Endothelial cell of umbilical vein (primary cell): ENCODE results near the gene DOK1.

ENCODE experiments used
- CTCF ChIP-seq, 2 donors: IDR thresholded peaks; 1 replicate in 1 of 2; 2 replicates in 1 of 2; pipeline ENCODE4 v1.5.1; 2011; ENCODE audit warnings: low read length in 2 of 2, mild to moderate bottlenecking in 2 of 2, moderate library complexity in 2 of 2, control low read depth in 1 of 2, inconsistent platforms in 1 of 2, low read depth in 1 of 2; ENCODE audit not compliant: insufficient read depth in 1 of 2; ENCODE audit errors: extremely low read depth in 1 of 2
- GATA2 ChIP-seq: IDR thresholded peaks from 2 replicates; pipeline ENCODE4 v1.7.0; 2011; ENCODE audit warnings: low read depth, mild to moderate bottlenecking, moderate library complexity, mixed read lengths, low read length; ENCODE audit not compliant: insufficient read length, insufficient read depth

DNA sequence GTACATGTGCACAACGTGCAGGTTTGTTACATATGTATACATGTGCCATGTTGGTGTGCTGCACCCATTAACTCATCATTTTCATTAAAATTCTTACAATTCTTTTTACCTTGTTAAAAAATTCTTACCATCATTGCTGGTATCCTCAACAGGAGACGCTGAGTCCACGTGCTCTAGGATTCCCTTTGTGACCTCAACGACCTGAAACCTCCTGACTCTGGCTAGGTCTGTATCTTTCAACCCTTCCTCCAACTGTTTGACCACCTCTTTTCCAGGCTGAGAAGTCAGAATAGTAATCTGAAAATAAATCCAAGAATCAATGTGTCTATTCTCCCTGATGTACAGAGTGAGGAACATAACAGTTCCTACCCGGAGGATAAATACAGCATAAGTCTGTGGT lies 52.4 kb downstream of the DOK1 start:
- no peak for TF ChIP-seq GATA2
- TF ChIP-seq CTCF (IDR thresholded peaks at IDR 0.05; ENCODE audit: extremely low read depth in 1 of 2, insufficient read depth in 1 of 2, low read depth in 1 of 2, low read length in 2 of 2) = no peak
